NCI-H187 (cell line): ENCODE results near the gene SMARCA2.

Experiments
- DNase-seq, 2 experiments: peaks; one replicate each; lab custom pipeline; 2025; lab: John Stamatoyannopoulos, UW

Gene SMARCA2

GRCh38 chr9:2039294-2040180 is 24.4 kb downstream of the SMARCA2 start:
- no peak for DNase-seq

GRCh38 chr9:2040828-2041227 is 25.7 kb downstream of the SMARCA2 start:
- no peak for DNase-seq

GRCh38 chr9:2041736-2042135 is 26.6 kb downstream of the SMARCA2 start:
- no peak for DNase-seq

GRCh38 chr9:2043243-2043642 is 28.1 kb downstream of the SMARCA2 start:
- DNase-seq, result no peak

GRCh38 chr9:2043881-2044462 is 28.8 kb downstream of the SMARCA2 start:
- no peak for DNase-seq

GRCh38 chr9:2047144-2047671 is 32.1 kb downstream of the SMARCA2 start:
- DNase-seq, result no peak

- DNase-seq, result no peak
Observed at GRCh38 chr9:2047916-2048315, 32.8 kb downstream of the SMARCA2 start.

- no peak for DNase-seq
Observed at GRCh38 chr9:2050236-2050635, 35.1 kb downstream of the SMARCA2 start.

GRCh38 chr9:2053883-2054845 is 39.0 kb downstream of the SMARCA2 start:
- no peak for DNase-seq

- no peak for DNase-seq
Observed at GRCh38 chr9:2055203-2055658, 40.1 kb downstream of the SMARCA2 start.

- DNase-seq, result no peak
Observed at GRCh38 chr9:2059274-2059929, 44.3 kb downstream of the SMARCA2 start.

GRCh38 chr9:2060424-2060823 is 45.3 kb downstream of the SMARCA2 start:
- no peak for DNase-seq

GRCh38 chr9:2065704-2066103 is 50.6 kb downstream of the SMARCA2 start:
- no peak for DNase-seq

GRCh38 chr9:2066312-2067273 is 51.4 kb downstream of the SMARCA2 start:
- DNase-seq, result no peak

- no peak for DNase-seq
Observed at GRCh38 chr9:2072752-2073405, 57.7 kb downstream of the SMARCA2 start.

- DNase-seq, result no peak
Observed at GRCh38 chr9:2082772-2083171, 67.6 kb downstream of the SMARCA2 start.

GRCh38 chr9:2083479-2083878 is 68.3 kb downstream of the SMARCA2 start:
- no peak for DNase-seq

- DNase-seq, result no peak
Observed at GRCh38 chr9:2085716-2086115, 70.6 kb downstream of the SMARCA2 start.

GRCh38 chr9:2086116-2086515 is 71.0 kb downstream of the SMARCA2 start:
- no peak for DNase-seq

GRCh38 chr9:2086971-2087370 is 71.8 kb downstream of the SMARCA2 start:
- no peak for DNase-seq
